Loucy (cell line): ENCODE results near the gene APPL2.
"Not testable (repeated sequence)": the region's sequence is repeated elsewhere in the genome, so short reads cannot be mapped to it uniquely, and the experiment has no call there.

ENCODE experiments used
- H2AFZ ChIP-seq: fragments of 200-600 bp; sonication (generic); 2 replicates; pipeline ENCODE4 v1.6.0; 2016; ENCODE audit warnings: antibody characterized with exemption, mild to moderate bottlenecking, low read length, moderate library complexity
- H3F3A ChIP-seq: fragments of 200-600 bp; 2 replicates; pipeline ENCODE4 v1.6.0; 2016; ENCODE audit warnings: antibody characterized with exemption, low read depth, mild to moderate bottlenecking
- H3K27me3 ChIP-seq: fragments of 200-600 bp; sonication (generic); 2 replicates; pipeline ENCODE4 v1.6.1; 2014; ENCODE audit warnings: low read length, mild to moderate bottlenecking; ENCODE audit not compliant: insufficient read depth, poor library complexity, severe bottlenecking
- H3K36me3 ChIP-seq: fragments of 200-600 bp; sonication (generic); 2 replicates; pipeline ENCODE4 v1.6.1; 2016; ENCODE audit warnings: low read length; ENCODE audit not compliant: insufficient read depth
- H3K4me1 ChIP-seq: fragments of 200-600 bp; sonication (generic); 2 replicates; pipeline ENCODE4 v1.5.1; 2014; ENCODE audit warnings: low read length, mild to moderate bottlenecking; ENCODE audit not compliant: insufficient read depth, poor library complexity, severe bottlenecking
- H3K4me2 ChIP-seq: fragments of 200-600 bp; sonication (generic); 2 replicates; pipeline ENCODE4 v1.6.0; 2014; ENCODE audit warnings: antibody characterized with exemption, low read length, low read depth, mild to moderate bottlenecking; ENCODE audit not compliant: poor library complexity, severe bottlenecking
- H3K4me3 ChIP-seq: fragments of 200-600 bp; sonication (generic); 2 replicates; pipeline ENCODE4 v1.5.1; 2014; ENCODE audit warnings: low read length, mild to moderate bottlenecking, mixed read lengths; ENCODE audit not compliant: poor library complexity, severe bottlenecking
- H3K79me2 ChIP-seq: fragments of 200-600 bp; sonication (generic); 2 replicates; pipeline ENCODE4 v1.6.1; 2014; ENCODE audit warnings: low read length; ENCODE audit not compliant: insufficient read depth
- H3K9ac ChIP-seq: fragments of 200-600 bp; sonication (generic); 2 replicates; pipeline ENCODE4 v1.6.0; 2014; ENCODE audit warnings: mild to moderate bottlenecking, low read depth, low read length, moderate library complexity; ENCODE audit not compliant: poor library complexity, severe bottlenecking
- H3K9me2 ChIP-seq: fragments of 200-600 bp; sonication (generic); replicated peaks from 2 replicates; pipeline ENCODE4 v1.6.1; 2016; ENCODE audit warnings: low read depth, low read length, mixed read lengths
- H3K9me3 ChIP-seq: fragments of 200-600 bp; sonication (generic); 2 replicates; pipeline ENCODE4 v1.6.1; 2014; ENCODE audit warnings: mild to moderate bottlenecking, antibody characterized with exemption, low read length, low read depth; ENCODE audit not compliant: insufficient read depth
- H4K20me1 ChIP-seq: fragments of 200-600 bp; sonication (generic); 2 replicates; pipeline ENCODE4 v1.6.0; 2014; ENCODE audit warnings: antibody characterized with exemption, low read length, mild to moderate bottlenecking; ENCODE audit not compliant: insufficient read depth, poor library complexity, severe bottlenecking
- CTCF ChIP-seq: fragments of 200-600 bp; sonication (generic); conservative IDR thresholded peaks from 2 replicates; pipeline ENCODE4 v1.5.1; 2014; ENCODE audit warnings: mild to moderate bottlenecking, antibody characterized with exemption, low read length
- EZH2phosphoT487 ChIP-seq: fragments of 200-600 bp; IDR thresholded peaks from 2 replicates; pipeline ENCODE4 v1.6.1; 2018; ENCODE audit warnings: antibody characterized with exemption, mild to moderate bottlenecking, moderate library complexity, borderline replicate concordance

Gene APPL2

GRCh38 chr12:105253866-105254513, 18.0 kb upstream of the APPL2 start:
- Histone ChIP-seq H3K9me2 (no peaks in the 10 kb centered on the region), H3K27me3 (no peaks in the 10 kb centered on the region), H4K20me1 (no peaks in the 10 kb centered on the region), H3F3A (no peaks in the 10 kb centered on the region), H3K9me3 (no peaks in the 10 kb centered on the region), H3K4me3 (no peak overlapping the region), H3K4me1 (no peaks in the 10 kb centered on the region), H3K4me2 (no peak overlapping the region), H3K36me3 (no peaks in the 10 kb centered on the region), H3K9ac (no peak overlapping the region), H2AFZ (no peak overlapping the region), H3K79me2 (no peaks in the 10 kb centered on the region)
- TF ChIP-seq CTCF (no peak), EZH2phosphoT487 (no peak)

- H3K36me3 ChIP-seq: no peaks in the 10 kb centered on the region
- no peaks in the 10 kb centered on the region for H4K20me1 ChIP-seq
- no peaks in the 10 kb centered on the region for H3K9me2 ChIP-seq
- no peaks in the 10 kb centered on the region for H3K27me3 ChIP-seq
- no peak overlapping the region for H3K9ac ChIP-seq
- TF ChIP-seq CTCF: no peak
- TF ChIP-seq EZH2phosphoT487: no peak
- H3K4me1 ChIP-seq: no peaks in the 10 kb centered on the region
- H3K79me2 ChIP-seq: no peaks in the 10 kb centered on the region
- no peak overlapping the region for H3K4me3 ChIP-seq
- H3K9me3 ChIP-seq: no peaks in the 10 kb centered on the region
- H2AFZ ChIP-seq: no peak overlapping the region
- H3K4me2 ChIP-seq: no peak overlapping the region
- H3F3A ChIP-seq: no peaks in the 10 kb centered on the region
These were observed 16.9 kb upstream of the APPL2 start for GRCh38 chr12:105252901-105253300.

- not testable (repeated sequence) for H3K4me3 ChIP-seq, H3K9me3 ChIP-seq, H3K4me2 ChIP-seq, H3F3A ChIP-seq, H3K9me2 ChIP-seq, H3K9ac ChIP-seq, H3K36me3 ChIP-seq, H4K20me1 ChIP-seq, H2AFZ ChIP-seq, H3K4me1 ChIP-seq, H3K27me3 ChIP-seq, H3K79me2 ChIP-seq
These were observed 9.9 kb upstream of the APPL2 start for GRCh38 chr12:105245776-105246427.

GRCh38 chr12:105245291-105245690, 9.3 kb upstream of the APPL2 start:
- H3K4me3 ChIP-seq: no peak overlapping the region
- no peak for TF ChIP-seq EZH2phosphoT487
- TF ChIP-seq CTCF: no peak
- no peaks in the 10 kb centered on the region for H3F3A ChIP-seq
- H3K9ac ChIP-seq: no peak overlapping the region
- no peaks in the 10 kb centered on the region for H3K36me3 ChIP-seq
- H3K9me3 ChIP-seq: no peaks in the 10 kb centered on the region
- no peaks in the 10 kb centered on the region for H3K4me1 ChIP-seq
- no peaks in the 10 kb centered on the region for H3K79me2 ChIP-seq
- no peaks in the 10 kb centered on the region for H3K27me3 ChIP-seq
- H3K4me2 ChIP-seq: no peak overlapping the region
- H4K20me1 ChIP-seq: no peaks in the 10 kb centered on the region
- no peaks in the 10 kb centered on the region for H3K9me2 ChIP-seq
- H2AFZ ChIP-seq: no peak overlapping the region
